ENCODE data around the gene HMCN2. TPM values are rescaled to one million over a fixed set of nuclear protein-coding genes. Genes with fewer than 3 reads are reported as not detected.

Gene HMCN2
- total RNA-seq, 6 experiments from 2014 or later, result under 0.01 to 0.05 (median 0.02) TPM; not detected in 3

DNA sequence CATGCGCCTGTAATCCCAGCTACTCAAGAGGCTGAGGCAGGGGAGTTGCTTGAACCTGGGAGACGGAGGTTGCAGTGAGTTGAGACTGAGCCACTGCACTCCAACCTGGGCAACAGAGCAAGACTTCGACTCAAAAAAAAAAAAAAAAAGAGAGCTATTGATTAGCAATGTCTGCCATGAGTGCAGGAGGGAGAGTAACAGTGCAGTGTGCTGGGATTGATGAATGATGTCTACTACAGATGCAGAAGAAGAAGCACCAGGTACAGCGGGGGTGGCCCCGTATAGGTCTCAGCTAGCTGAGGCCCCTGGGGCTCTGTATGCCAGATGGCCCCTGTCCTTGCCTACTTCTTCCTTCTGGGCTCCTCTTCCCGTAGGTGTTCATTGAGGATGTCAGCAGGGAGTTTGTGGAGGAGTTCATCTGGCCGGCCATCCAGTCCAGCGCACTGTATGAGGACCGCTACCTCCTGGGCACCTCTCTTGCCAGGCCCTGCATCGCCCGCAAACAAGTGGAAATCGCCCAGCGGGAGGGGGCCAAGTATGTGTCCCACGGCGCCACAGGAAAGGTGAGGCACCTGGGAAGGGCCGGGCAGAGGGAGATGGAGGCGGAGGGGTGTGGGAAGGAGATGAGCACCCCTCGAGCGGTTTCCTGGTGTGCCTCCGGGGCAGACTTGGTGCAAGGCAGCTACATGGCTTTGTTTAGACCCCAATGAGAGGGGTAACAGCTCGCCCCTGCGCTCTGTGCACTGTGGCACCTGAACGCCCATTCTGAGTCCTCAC is 192.7 kb downstream of the HMCN2 start:
- H3K27me3 Mint-ChIP-seq (ENCODE audit: insufficient read depth), result no peaks in the 10 kb centered on the region; the same call in none of the 2 replicates
- TF ChIP-seq, protein P1, sequence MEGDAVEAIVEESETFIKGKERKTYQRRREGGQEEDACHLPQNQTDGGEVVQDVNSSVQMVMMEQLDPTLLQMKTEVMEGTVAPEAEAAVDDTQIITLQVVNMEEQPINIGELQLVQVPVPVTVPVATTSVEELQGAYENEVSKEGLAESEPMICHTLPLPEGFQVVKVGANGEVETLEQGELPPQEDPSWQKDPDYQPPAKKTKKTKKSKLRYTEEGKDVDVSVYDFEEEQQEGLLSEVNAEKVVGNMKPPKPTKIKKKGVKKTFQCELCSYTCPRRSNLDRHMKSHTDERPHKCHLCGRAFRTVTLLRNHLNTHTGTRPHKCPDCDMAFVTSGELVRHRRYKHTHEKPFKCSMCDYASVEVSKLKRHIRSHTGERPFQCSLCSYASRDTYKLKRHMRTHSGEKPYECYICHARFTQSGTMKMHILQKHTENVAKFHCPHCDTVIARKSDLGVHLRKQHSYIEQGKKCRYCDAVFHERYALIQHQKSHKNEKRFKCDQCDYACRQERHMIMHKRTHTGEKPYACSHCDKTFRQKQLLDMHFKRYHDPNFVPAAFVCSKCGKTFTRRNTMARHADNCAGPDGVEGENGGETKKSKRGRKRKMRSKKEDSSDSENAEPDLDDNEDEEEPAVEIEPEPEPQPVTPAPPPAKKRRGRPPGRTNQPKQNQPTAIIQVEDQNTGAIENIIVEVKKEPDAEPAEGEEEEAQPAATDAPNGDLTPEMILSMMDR (IDR thresholded peaks at IDR 0.05), result no peak
- H3K9me3 Mint-ChIP-seq, result no peaks in the 10 kb centered on the region
- H3K27ac Mint-ChIP-seq, result no peak overlapping the region
- DNase-seq, result no peak
- no peaks in the 10 kb centered on the region for H3K4me1 Mint-ChIP-seq (ENCODE audit: low read depth)
- no peak overlapping the region for H3K4me3 Mint-ChIP-seq
- H3K36me3 Mint-ChIP-seq (ENCODE audit: low read depth), result no peaks in the 10 kb centered on the region

DNA sequence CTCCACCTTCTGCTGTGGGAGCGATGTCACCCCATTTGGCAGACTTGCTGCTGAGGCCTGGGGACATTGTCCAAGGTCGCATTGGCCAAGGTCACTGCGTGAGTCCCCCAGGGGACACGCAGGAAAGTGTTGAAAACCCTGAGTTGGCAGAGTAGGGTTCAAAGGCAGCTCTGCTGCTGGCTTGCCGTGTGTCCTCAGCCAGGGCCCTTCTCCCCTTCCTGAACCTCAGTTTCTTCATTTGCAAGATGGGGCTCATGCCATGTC is 193.2 kb downstream of the HMCN2 start:
- Mint-ChIP-seq H3K9me3 (no peaks in the 10 kb centered on the region), H3K27ac (no peak overlapping the region), H3K4me1 (ENCODE audit: low read depth) (no peaks in the 10 kb centered on the region), H3K4me3 (no peak overlapping the region), H3K36me3 (ENCODE audit: low read depth) (no peaks in the 10 kb centered on the region), H3K27me3 (ENCODE audit: insufficient read depth) (no peaks in the 10 kb centered on the region; the same call in 1 of the 2 replicates)
- DNase-seq, result no peak
- TF ChIP-seq, protein P1 (IDR thresholded peaks at IDR 0.05), result no peak

DNA sequence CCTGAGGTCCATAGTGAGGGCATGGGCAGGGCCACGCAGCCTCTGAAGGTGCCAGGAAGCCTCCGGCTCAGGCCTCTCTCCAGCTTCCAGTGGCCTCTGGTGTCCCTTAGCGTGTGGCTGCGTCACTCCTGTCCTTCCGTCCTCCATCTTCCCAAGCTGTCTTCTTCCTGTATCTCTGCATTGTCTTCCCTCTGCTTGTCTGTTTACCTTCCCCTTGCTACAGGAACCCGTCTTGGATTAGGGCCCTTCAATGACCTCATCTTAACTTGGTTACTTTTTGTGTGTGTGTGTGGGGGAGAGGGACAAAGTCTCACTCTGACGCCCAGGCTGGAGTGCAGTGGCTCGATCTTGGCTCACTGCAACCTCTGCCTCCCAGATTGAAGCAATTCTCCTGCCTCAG is 193.6 kb downstream of the HMCN2 start:
- H3K4me3 Mint-ChIP-seq, result no peak overlapping the region
- no peaks in the 10 kb centered on the region for H3K9me3 Mint-ChIP-seq
- TF ChIP-seq, protein P1 (IDR thresholded peaks at IDR 0.05), result no peak
- H3K36me3 Mint-ChIP-seq (ENCODE audit: low read depth), result no peaks in the 10 kb centered on the region
- H3K4me1 Mint-ChIP-seq (ENCODE audit: low read depth), result no peaks in the 10 kb centered on the region
- H3K27ac Mint-ChIP-seq, result no peak overlapping the region
- no peaks in the 10 kb centered on the region; the same call in 1 of the 2 replicates for H3K27me3 Mint-ChIP-seq (ENCODE audit: insufficient read depth)
- no peak for DNase-seq

DNA sequence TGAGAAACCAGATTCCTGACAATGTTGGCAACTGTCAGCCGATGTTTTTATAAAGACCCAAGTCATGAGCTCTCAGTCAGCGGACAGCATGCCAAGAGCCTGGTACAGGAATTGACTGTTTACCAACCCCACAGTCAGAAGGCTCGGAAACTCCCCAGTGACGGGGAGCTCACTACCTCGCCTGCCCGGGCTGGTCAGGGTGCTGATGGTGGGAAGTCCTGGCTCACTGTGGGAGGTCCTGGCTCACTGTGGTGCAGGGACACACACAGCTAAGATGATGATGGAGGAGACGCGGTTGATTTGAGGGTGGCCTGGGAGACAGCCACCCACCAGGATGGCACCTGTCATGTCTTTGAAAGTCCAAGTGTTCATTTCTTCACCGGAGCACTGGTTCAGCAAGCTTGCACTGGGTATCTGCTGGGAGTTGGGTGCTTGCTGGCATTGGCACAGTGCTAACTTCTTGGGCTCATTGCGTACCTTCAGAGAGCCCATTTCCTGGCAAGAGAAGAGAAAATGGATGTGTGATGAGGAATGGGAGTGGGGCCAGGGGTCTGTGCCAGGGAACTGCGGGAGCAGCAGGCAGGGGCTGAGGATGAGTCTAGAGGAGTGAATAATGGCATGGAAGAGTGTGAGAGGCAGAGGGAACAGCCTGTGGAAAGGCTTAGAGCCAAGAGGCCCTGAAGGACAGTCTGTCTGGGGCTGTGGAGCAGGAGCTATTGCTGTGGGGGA is 194.5 kb downstream of the HMCN2 start:
- H3K27ac Mint-ChIP-seq, result no peak overlapping the region
- no peaks in the 10 kb centered on the region for H3K36me3 Mint-ChIP-seq (ENCODE audit: low read depth)
- no peaks in the 10 kb centered on the region; the same call in 1 of the 2 replicates for H3K27me3 Mint-ChIP-seq (ENCODE audit: insufficient read depth)
- TF ChIP-seq, protein P1 (IDR thresholded peaks at IDR 0.05), result no peak
- no peak overlapping the region for H3K4me3 Mint-ChIP-seq
- H3K4me1 Mint-ChIP-seq (ENCODE audit: low read depth), result no peaks in the 10 kb centered on the region
- no peaks in the 10 kb centered on the region for H3K9me3 Mint-ChIP-seq
- no peak for DNase-seq

DNA sequence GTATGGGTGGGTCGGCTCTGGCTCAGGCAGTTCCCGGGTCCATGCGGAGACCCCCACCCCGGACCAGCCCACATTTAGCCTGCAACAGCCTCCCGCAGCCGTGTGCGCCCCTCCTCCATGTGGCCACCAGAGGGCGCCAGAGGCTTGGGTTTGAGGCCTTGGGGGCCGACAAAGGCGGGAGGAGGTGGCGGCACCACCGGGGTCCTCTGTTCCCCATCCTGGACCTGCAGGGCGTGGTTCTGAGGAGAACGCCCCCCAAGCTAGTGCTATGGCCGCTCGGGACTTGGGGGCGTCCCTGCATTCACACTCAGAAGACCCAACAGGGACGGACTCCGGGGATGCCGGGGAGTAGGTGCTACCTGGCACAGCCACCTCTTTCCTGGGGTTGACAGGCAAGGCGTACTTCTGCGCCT is 195.7 kb downstream of the HMCN2 start:
- Mint-ChIP-seq H3K9me3 (no peaks in the 10 kb centered on the region), H3K27ac (no peak overlapping the region), H3K36me3 (ENCODE audit: low read depth) (no peaks in the 10 kb centered on the region), H3K4me1 (ENCODE audit: low read depth) (no peaks in the 10 kb centered on the region), H3K27me3 (ENCODE audit: insufficient read depth) (no peaks in the 10 kb centered on the region; the same call in 1 of the 2 replicates), H3K4me3 (no peak overlapping the region)
- no peak for DNase-seq
- TF ChIP-seq, protein P1 (IDR thresholded peaks at IDR 0.05), result peak; percentile 99
